ENCODE data around the gene SHISAL1.

SHISAL1 gene

GRCh38 chr22:44246615-44247326, 66.0 kb downstream of the SHISAL1 start:
- H2BK5ac ChIP-seq (ENCODE audit: low read depth, low read length, poor library complexity), result no peak overlapping the region
- H3K23ac ChIP-seq (ENCODE audit: low read length), result no peak overlapping the region
- H2BK12ac ChIP-seq (ENCODE audit: low read length), result no peak overlapping the region
- H3K4ac ChIP-seq (ENCODE audit: low read depth, low read length), result no peak overlapping the region
- no peak overlapping the region for H3K4me2 ChIP-seq (ENCODE audit: low read length)
- no peak for DNase-seq
- no CpG with 5 or more reads among the region's 8 CpGs for WGBS (ENCODE audit: extremely low coverage, insufficient coverage, insufficient read length)
- no peaks in the 10 kb centered on the region for H3K36me3 ChIP-seq (ENCODE audit: control insufficient read depth in 1 of 2, insufficient read depth in 2 of 2, low read length in 2 of 2)
- H3K9ac ChIP-seq (ENCODE audit: low read length), result no peak overlapping the region
- no peak overlapping the region for H3K14ac ChIP-seq (ENCODE audit: low read length)
- H3K18ac ChIP-seq (ENCODE audit: low read length), result no peak overlapping the region
- H2BK120ac ChIP-seq (ENCODE audit: insufficient read depth, low read length, poor library complexity), result no peak overlapping the region
- no peak overlapping the region for H3K4me3 ChIP-seq (ENCODE audit: low read depth, low read length)
- H4K12ac ChIP-seq (ENCODE audit: low read depth, low read length), result no peak overlapping the region
- H2AK5ac ChIP-seq (ENCODE audit: low read length), result no peak overlapping the region
- H3K9me3 ChIP-seq (ENCODE audit: insufficient read depth, low read depth, low read length), result peaks cover 10% of the 10 kb centered on the region
- no peak overlapping the region for H4K8ac ChIP-seq (ENCODE audit: low read depth, low read length)
- no peaks in the 10 kb centered on the region for H3K4me1 ChIP-seq (ENCODE audit: control insufficient read depth in 1 of 2, insufficient read depth in 2 of 2, low read length in 2 of 2)
- no peaks in the 10 kb centered on the region for H3K79me2 ChIP-seq (ENCODE audit: control insufficient read depth, insufficient read depth, low read length, poor library complexity)
- H3K27ac ChIP-seq (ENCODE audit: low read depth, low read length), result no peak overlapping the region
- H4K91ac ChIP-seq (ENCODE audit: low read depth, low read length), result no peak overlapping the region
- H2AFZ ChIP-seq (ENCODE audit: insufficient read depth, low read length, poor library complexity), result no peak overlapping the region
- no peaks in the 10 kb centered on the region for H3K27me3 ChIP-seq (ENCODE audit: insufficient read depth, low read length)
- no peaks in the 10 kb centered on the region for H3K79me1 ChIP-seq (ENCODE audit: low read length)

GRCh38 chr22:44245867-44246266, 66.9 kb downstream of the SHISAL1 start:
- H2BK120ac ChIP-seq (ENCODE audit: insufficient read depth, low read length, poor library complexity), result no peak overlapping the region
- H3K4ac ChIP-seq (ENCODE audit: low read depth, low read length), result no peak overlapping the region
- H3K9ac ChIP-seq (ENCODE audit: low read length), result no peak overlapping the region
- no peaks in the 10 kb centered on the region for H3K36me3 ChIP-seq (ENCODE audit: control insufficient read depth in 1 of 2, insufficient read depth in 2 of 2, low read length in 2 of 2)
- no peaks in the 10 kb centered on the region for H3K4me1 ChIP-seq (ENCODE audit: control insufficient read depth in 1 of 2, insufficient read depth in 2 of 2, low read length in 2 of 2)
- H4K91ac ChIP-seq (ENCODE audit: low read depth, low read length), result no peak overlapping the region
- H3K14ac ChIP-seq (ENCODE audit: low read length), result no peak overlapping the region
- no peaks in the 10 kb centered on the region for H3K79me1 ChIP-seq (ENCODE audit: low read length)
- no CpG with 5 or more reads among the region's 8 CpGs for WGBS (ENCODE audit: extremely low coverage, insufficient coverage, insufficient read length)
- no peak overlapping the region for H3K4me3 ChIP-seq (ENCODE audit: low read depth, low read length)
- no peak overlapping the region for H3K18ac ChIP-seq (ENCODE audit: low read length)
- no peak overlapping the region for H4K8ac ChIP-seq (ENCODE audit: low read depth, low read length)
- H3K23ac ChIP-seq (ENCODE audit: low read length), result no peak overlapping the region
- no peak overlapping the region for H2AK5ac ChIP-seq (ENCODE audit: low read length)
- H2BK12ac ChIP-seq (ENCODE audit: low read length), result no peak overlapping the region
- no peak overlapping the region for H3K27ac ChIP-seq (ENCODE audit: low read depth, low read length)
- no peak overlapping the region for H2AFZ ChIP-seq (ENCODE audit: insufficient read depth, low read length, poor library complexity)
- peaks cover 10% of the 10 kb centered on the region for H3K9me3 ChIP-seq (ENCODE audit: insufficient read depth, low read depth, low read length)
- DNase-seq, result no peak
- H4K12ac ChIP-seq (ENCODE audit: low read depth, low read length), result no peak overlapping the region
- no peak overlapping the region for H3K4me2 ChIP-seq (ENCODE audit: low read length)
- H2BK5ac ChIP-seq (ENCODE audit: low read depth, low read length, poor library complexity), result no peak overlapping the region
- no peaks in the 10 kb centered on the region for H3K27me3 ChIP-seq (ENCODE audit: insufficient read depth, low read length)
- no peaks in the 10 kb centered on the region for H3K79me2 ChIP-seq (ENCODE audit: control insufficient read depth, insufficient read depth, low read length, poor library complexity)

- H3K9me3 ChIP-seq (ENCODE audit: insufficient read depth, low read depth, low read length), result peaks cover 6% of the 10 kb centered on the region
- H3K18ac ChIP-seq (ENCODE audit: low read length), result no peak overlapping the region
- H3K9ac ChIP-seq (ENCODE audit: low read length), result no peak overlapping the region
- no peak overlapping the region for H2BK12ac ChIP-seq (ENCODE audit: low read length)
- H4K91ac ChIP-seq (ENCODE audit: low read depth, low read length), result no peak overlapping the region
- no peaks in the 10 kb centered on the region for H3K4me1 ChIP-seq (ENCODE audit: control insufficient read depth in 1 of 2, insufficient read depth in 2 of 2, low read length in 2 of 2)
- no peaks in the 10 kb centered on the region for H3K79me2 ChIP-seq (ENCODE audit: control insufficient read depth, insufficient read depth, low read length, poor library complexity)
- no peaks in the 10 kb centered on the region for H3K36me3 ChIP-seq (ENCODE audit: control insufficient read depth in 1 of 2, insufficient read depth in 2 of 2, low read length in 2 of 2)
- WGBS (ENCODE audit: extremely low coverage, insufficient coverage, insufficient read length), result no CpG with 5 or more reads among the region's 7 CpGs
- no peak overlapping the region for H4K8ac ChIP-seq (ENCODE audit: low read depth, low read length)
- H3K23ac ChIP-seq (ENCODE audit: low read length), result no peak overlapping the region
- H2AFZ ChIP-seq (ENCODE audit: insufficient read depth, low read length, poor library complexity), result no peak overlapping the region
- no peak overlapping the region for H3K4ac ChIP-seq (ENCODE audit: low read depth, low read length)
- no peak overlapping the region for H3K4me3 ChIP-seq (ENCODE audit: low read depth, low read length)
- no peak for DNase-seq
- H4K12ac ChIP-seq (ENCODE audit: low read depth, low read length), result no peak overlapping the region
- no peak overlapping the region for H3K27ac ChIP-seq (ENCODE audit: low read depth, low read length)
- no peak overlapping the region for H3K4me2 ChIP-seq (ENCODE audit: low read length)
- H2BK120ac ChIP-seq (ENCODE audit: insufficient read depth, low read length, poor library complexity), result no peak overlapping the region
- H2BK5ac ChIP-seq (ENCODE audit: low read depth, low read length, poor library complexity), result no peak overlapping the region
- H3K79me1 ChIP-seq (ENCODE audit: low read length), result no peaks in the 10 kb centered on the region
- no peak overlapping the region for H2AK5ac ChIP-seq (ENCODE audit: low read length)
- H3K14ac ChIP-seq (ENCODE audit: low read length), result no peak overlapping the region
- H3K27me3 ChIP-seq (ENCODE audit: insufficient read depth, low read length), result no peaks in the 10 kb centered on the region
Measured at GRCh38 chr22:44245438-44245837, 67.3 kb downstream of the SHISAL1 start.

GRCh38 chr22:44244265-44244822, 68.4 kb downstream of the SHISAL1 start:
- Histone ChIP-seq H3K36me3 (ENCODE audit: control insufficient read depth in 1 of 2, insufficient read depth in 2 of 2, low read length in 2 of 2) (no peaks in the 10 kb centered on the region), H3K4me3 (ENCODE audit: low read depth, low read length) (no peak overlapping the region), H2BK12ac (ENCODE audit: low read length) (no peak overlapping the region), H4K91ac (ENCODE audit: low read depth, low read length) (no peak overlapping the region), H4K8ac (ENCODE audit: low read depth, low read length) (no peak overlapping the region), H3K9ac (ENCODE audit: low read length) (no peak overlapping the region), H3K4ac (ENCODE audit: low read depth, low read length) (no peak overlapping the region), H3K4me2 (ENCODE audit: low read length) (no peak overlapping the region), H3K4me1 (ENCODE audit: control insufficient read depth in 1 of 2, insufficient read depth in 2 of 2, low read length in 2 of 2) (no peaks in the 10 kb centered on the region), H3K14ac (ENCODE audit: low read length) (no peak overlapping the region), H3K27me3 (ENCODE audit: insufficient read depth, low read length) (no peaks in the 10 kb centered on the region), H3K79me1 (ENCODE audit: low read length) (no peaks in the 10 kb centered on the region), H2AK5ac (ENCODE audit: low read length) (no peak overlapping the region), H3K23ac (ENCODE audit: low read length) (no peak overlapping the region), H4K12ac (ENCODE audit: low read depth, low read length) (no peak overlapping the region), H2BK120ac (ENCODE audit: insufficient read depth, low read length, poor library complexity) (no peak overlapping the region), H3K18ac (ENCODE audit: low read length) (no peak overlapping the region), H3K27ac (ENCODE audit: low read depth, low read length) (no peak overlapping the region), H2AFZ (ENCODE audit: insufficient read depth, low read length, poor library complexity) (no peak overlapping the region), H2BK5ac (ENCODE audit: low read depth, low read length, poor library complexity) (no peak overlapping the region), H3K79me2 (ENCODE audit: control insufficient read depth, insufficient read depth, low read length, poor library complexity) (no peaks in the 10 kb centered on the region), H3K9me3 (ENCODE audit: insufficient read depth, low read depth, low read length) (peaks cover 2% of the 10 kb centered on the region)
- no CpG with 5 or more reads among the region's 9 CpGs for WGBS (ENCODE audit: extremely low coverage, insufficient coverage, insufficient read length)
- no peak for DNase-seq
